Activated T-helper 1 cell treated with anti-CD3 and anti-CD28 coated beads, Interleukin-12 subunit alpha, Interleukin-12 subunit beta, Interleukin-2, Interleukin-4 antibody, amounts not matched to agents 30 ng/mL and 10 ng/mL and 1 ng/mL, durations not matched to agents 14 hours and 24 hours and 36 hours (primary cell): ENCODE results near the gene INPP5A. TPM values are rescaled to one million over a fixed set of nuclear protein-coding genes. Genes with fewer than 3 reads are reported as not detected.

Experiments used
- DNase-seq: peaks from one replicate; pipeline ENCODE4 v3.0.0; 2021; ENCODE audit warnings: low spot score
- H3K27ac Mint-ChIP-seq: one replicate; pipeline ENCODE4 v1.8.0; 2021; ENCODE audit warnings: mild to moderate bottlenecking, mixed read lengths
- H3K27me3 Mint-ChIP-seq: one replicate; pipeline ENCODE4 v1.8.0; 2022; ENCODE audit warnings: mild to moderate bottlenecking, moderate library complexity, mixed read lengths; ENCODE audit not compliant: insufficient read depth
- H3K36me3 Mint-ChIP-seq: one replicate; pipeline ENCODE4 v1.8.0; 2021; ENCODE audit warnings: low read depth, mixed read lengths
- H3K4me1 Mint-ChIP-seq: one replicate; pipeline ENCODE4 v1.8.0; 2021; ENCODE audit warnings: low read depth, mixed read lengths
- H3K4me3 Mint-ChIP-seq: one replicate; pipeline ENCODE4 v1.8.0; 2021; ENCODE audit warnings: mild to moderate bottlenecking, moderate library complexity, mixed read lengths
- H3K9me3 Mint-ChIP-seq: one replicate; pipeline ENCODE4 v1.8.0; 2021; ENCODE audit warnings: mixed read lengths
- intact Hi-C: fragments of 100-400 bp; cut with micrococcal nuclease; formaldehyde crosslinking; loops from one replicate; pipeline ENCODE4 v1.15.1; 2024
- total RNA-seq: library from RNA; stranded (reverse); gene quantifications from 2 replicates; pipeline ENCODE4 v1.2.3, GENCODE V29; 2022

Gene INPP5A
- total RNA-seq, 1 donor from 2014 or later = 13.4 TPM

DNA sequence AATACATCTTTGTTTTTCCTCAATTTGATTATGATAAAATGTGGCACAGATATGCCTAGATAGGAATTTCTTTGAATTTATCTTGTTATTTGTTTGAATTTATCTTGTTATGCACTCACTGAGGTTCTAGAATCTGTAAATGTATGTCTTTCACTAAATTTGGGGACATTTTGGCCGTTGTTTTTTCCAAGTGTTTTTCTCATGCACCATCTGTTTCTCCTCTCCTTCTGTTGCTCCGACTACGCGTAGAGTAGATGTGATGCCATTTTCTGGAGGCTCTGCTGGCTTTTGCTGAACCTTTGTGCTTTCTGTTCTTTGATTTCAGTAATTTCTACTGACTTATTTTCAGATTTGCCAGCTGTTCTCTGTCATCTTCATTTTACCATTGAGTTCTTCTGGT is 101.9 kb downstream of the INPP5A start:
- no peak overlapping the region for H3K27ac Mint-ChIP-seq
- no peaks in the 10 kb centered on the region for H3K36me3 Mint-ChIP-seq
- peaks cover 8% of the 10 kb centered on the region for H3K27me3 Mint-ChIP-seq
- DNase-seq = no peak
- H3K4me3 Mint-ChIP-seq = no peak overlapping the region
- intact Hi-C loops = loop anchor here (5.0 kb wide), 3 partner anchors 102 to 417 kb away; partner anchors contain the start of gene INPP5A
- peaks cover 6% of the 10 kb centered on the region for H3K4me1 Mint-ChIP-seq
- no peaks in the 10 kb centered on the region for H3K9me3 Mint-ChIP-seq

DNA sequence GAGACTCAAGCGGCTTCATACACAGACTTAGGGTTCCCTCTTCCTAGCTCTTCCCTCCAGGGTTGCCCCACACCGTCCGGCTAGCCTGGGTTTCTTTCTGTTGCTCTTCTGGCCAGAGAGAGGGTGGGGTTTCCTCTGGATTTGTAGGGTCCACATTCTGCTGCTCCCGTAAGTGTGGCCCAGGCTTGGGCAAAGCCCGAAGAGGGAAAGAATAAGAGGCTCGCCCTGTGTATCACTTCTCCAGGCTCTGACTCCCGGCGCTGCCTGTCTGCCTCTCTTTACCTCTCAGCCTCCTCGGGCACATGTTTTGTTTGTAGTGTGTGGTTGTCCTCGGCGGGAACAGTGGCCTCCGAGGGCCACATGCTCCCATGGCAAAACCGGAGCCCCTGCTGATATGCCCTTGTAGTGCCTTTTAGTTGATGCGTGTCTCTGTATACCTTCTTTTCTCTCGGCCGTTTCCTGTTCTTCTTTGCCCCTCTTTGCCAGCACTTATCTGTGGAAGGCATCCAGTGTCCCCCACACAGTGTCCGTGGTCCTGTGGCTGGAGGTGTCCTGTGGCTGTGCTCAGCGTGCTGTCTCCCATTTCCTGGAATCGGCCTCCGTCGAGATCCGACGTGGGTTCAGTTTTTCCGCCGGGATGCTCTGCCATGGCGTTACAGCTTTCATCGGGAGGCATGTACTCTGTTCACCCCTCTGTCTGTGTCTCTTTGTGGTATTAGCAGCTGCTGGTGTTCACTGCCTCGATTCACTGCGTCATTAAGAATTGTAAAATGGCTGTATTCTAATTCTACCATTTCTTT is 102.9 kb downstream of the INPP5A start:
- intact Hi-C loops = no loop called here
- Mint-ChIP-seq H3K27me3 (peaks cover 8% of the 10 kb centered on the region), H3K4me3 (no peak overlapping the region), H3K4me1 (peaks cover 5% of the 10 kb centered on the region), H3K9me3 (no peaks in the 10 kb centered on the region), H3K27ac (no peak overlapping the region), H3K36me3 (no peaks in the 10 kb centered on the region)
- DNase-seq = no peak

DNA sequence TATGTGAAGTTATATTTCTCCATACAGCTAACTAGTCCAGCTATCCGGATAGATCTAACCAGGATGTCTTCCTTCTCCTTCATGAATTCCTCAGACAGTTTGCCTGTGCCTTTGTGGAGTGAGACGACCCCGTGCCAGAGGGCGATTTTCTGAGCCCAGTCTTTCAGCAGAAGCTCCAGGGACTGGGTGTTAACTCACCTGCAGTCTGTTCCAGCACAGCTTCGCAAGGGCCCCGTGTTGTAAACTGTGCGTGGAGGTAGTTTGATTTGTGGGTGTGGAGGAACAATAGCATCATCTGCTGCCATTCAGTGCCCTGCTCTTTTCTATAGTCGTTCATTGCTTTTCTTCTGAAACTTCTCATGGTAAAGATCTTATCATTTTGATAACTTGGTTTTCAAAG is 103.8 kb downstream of the INPP5A start:
- Mint-ChIP-seq H3K36me3 (no peaks in the 10 kb centered on the region), H3K9me3 (no peaks in the 10 kb centered on the region), H3K27me3 (peaks cover 8% of the 10 kb centered on the region), H3K4me3 (no peak overlapping the region), H3K27ac (no peak overlapping the region), H3K4me1 (peaks cover 5% of the 10 kb centered on the region)
- intact Hi-C loops = no loop called here
- no peak for DNase-seq

DNA sequence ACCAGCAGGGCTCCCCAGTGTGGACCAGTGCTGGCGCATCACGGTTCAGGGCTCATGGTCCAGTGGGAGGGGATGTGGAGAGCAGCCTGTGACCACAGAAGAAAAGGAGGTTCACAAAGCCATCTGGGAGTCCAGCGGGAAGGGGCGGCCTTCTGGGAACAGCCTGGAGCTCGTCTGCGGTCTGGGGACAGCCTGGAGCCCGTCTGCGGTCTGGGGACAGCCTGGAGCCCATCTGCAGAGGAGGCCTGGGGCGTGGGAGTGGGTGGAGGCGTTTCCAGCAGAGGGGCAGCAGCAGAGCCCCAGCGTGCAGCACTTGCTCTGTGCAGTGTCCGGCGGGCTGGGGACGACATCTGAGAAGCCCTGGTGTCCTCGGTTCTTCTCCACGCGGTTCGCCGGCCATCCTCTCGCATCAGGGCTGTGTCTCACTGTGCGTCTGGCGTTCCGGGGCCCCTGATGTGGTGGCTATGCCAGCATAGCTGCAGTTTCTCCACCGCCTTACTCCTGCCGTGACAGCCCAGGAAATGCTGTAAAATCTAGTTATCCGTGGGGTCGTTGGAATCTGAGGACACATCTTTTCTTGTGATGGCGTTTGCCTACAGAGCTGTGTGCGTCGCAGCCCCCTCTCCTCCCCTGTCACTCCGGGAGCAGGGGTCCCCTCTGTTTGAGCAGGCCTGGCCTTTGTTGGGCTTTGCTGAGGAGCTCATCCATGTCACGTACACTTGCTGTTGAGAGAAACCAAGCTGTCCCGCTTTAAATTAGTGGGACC is 104.6 kb downstream of the INPP5A start:
- H3K27me3 Mint-ChIP-seq = peaks cover 8% of the 10 kb centered on the region
- H3K9me3 Mint-ChIP-seq = no peaks in the 10 kb centered on the region
- H3K27ac Mint-ChIP-seq = no peak overlapping the region
- peaks cover 5% of the 10 kb centered on the region for H3K4me1 Mint-ChIP-seq
- no peak for DNase-seq
- no peak overlapping the region for H3K4me3 Mint-ChIP-seq
- intact Hi-C loops = no loop called here
- no peaks in the 10 kb centered on the region for H3K36me3 Mint-ChIP-seq

DNA sequence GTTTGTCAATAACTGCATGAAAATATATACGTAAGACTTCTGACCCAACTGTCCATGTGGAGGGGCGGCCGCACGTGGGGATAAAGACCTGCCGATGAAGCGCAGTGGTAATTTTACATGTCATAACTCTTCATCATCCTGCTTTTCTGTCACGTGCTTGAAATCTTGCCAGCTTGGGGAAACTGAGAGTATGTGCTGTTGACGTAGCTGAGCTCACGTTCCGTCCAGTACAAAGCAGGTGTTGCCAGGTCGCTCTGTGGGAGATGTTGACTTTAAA is 105.1 kb downstream of the INPP5A start:
- no peak for DNase-seq
- Mint-ChIP-seq H3K9me3 (no peaks in the 10 kb centered on the region), H3K27ac (no peak overlapping the region), H3K36me3 (no peaks in the 10 kb centered on the region), H3K4me1 (peaks cover 3% of the 10 kb centered on the region), H3K4me3 (no peak overlapping the region), H3K27me3 (peaks cover 6% of the 10 kb centered on the region)
- intact Hi-C loops = no loop called here

DNA sequence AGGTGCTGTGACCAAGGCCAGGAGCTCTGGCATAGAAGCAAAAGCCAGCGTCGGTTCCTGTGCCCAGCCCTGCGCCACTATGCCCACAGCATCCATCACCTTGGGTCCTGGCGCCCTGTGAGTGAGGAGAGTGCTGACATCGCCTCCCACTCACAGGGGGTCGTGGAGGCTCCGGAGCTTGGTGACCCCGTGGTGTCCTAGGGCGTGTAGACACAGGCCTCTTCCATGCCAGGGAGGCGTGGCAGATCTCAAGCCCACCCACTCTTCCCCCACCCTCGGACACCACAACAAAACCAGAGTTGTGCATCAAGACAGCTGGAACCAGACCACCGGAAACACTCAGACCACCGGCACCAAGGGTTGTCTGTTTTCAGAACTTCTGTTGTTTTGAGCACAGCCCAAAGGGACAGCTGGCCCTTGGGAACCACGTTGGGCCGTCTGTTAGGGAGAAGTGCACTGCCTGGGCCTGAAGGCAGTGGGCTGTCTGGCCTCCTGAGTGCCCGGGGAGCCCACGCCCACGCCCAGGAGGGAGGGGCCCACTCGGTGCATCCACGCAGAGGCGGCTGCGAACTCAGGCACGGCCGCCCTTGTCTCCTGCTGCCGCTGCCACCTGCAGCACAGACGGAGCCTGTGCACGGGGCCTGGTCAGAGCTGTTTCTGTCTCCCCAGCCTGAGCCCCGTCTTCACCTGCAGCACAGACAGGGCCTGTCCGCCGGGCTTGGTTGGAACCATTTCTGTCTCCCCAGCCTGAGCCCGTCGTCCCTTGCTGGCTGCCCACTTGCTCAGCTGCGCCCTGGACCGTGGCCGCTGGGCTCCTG is 106.3 kb downstream of the INPP5A start:
- no peak overlapping the region for H3K27ac Mint-ChIP-seq
- peaks cover 5% of the 10 kb centered on the region for H3K27me3 Mint-ChIP-seq
- no peak overlapping the region for H3K4me3 Mint-ChIP-seq
- intact Hi-C loops = no loop called here
- no peaks in the 10 kb centered on the region for H3K9me3 Mint-ChIP-seq
- H3K4me1 Mint-ChIP-seq = no peaks in the 10 kb centered on the region
- DNase-seq = no peak
- H3K36me3 Mint-ChIP-seq = no peaks in the 10 kb centered on the region

DNA sequence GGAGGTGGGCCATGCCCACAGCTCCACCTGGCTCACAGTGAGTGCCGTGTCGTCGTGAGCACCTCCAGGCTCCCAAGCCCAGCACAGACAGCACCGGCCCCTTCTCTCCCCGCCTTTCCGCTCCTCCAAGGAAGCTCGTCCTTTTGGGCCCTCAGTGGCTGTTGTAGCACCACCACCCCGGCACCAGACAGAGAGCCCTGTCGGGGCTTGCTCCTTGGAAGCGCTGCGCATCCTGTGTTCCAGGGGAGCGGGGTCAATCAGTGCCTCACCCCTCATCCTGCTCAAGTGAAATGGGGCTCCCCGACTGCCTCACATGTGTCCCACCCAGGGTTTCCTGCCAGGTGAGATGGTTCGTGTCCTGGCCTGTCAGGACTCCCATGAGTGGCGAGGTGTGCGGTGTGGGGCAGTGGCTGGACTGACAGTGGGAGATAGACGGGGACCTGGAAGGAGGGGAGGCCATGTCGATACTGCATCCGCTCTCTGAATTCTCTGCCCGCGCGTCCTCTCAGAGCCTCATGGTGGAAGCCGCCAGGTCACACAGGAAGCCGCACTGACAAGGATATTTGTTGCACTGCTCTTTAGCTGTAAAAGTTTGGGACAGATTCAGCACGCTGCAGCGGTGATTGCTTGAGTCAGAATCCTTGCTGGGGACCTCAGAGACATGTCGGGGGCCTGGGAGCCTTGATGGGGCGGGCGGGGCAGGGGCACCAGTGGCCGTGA is 107.1 kb downstream of the INPP5A start:
- Mint-ChIP-seq H3K4me3 (no peak overlapping the region), H3K36me3 (no peaks in the 10 kb centered on the region), H3K9me3 (no peaks in the 10 kb centered on the region), H3K4me1 (no peaks in the 10 kb centered on the region), H3K27me3 (no peaks in the 10 kb centered on the region), H3K27ac (no peak overlapping the region)
- intact Hi-C loops = no loop called here
- no peak for DNase-seq

DNA sequence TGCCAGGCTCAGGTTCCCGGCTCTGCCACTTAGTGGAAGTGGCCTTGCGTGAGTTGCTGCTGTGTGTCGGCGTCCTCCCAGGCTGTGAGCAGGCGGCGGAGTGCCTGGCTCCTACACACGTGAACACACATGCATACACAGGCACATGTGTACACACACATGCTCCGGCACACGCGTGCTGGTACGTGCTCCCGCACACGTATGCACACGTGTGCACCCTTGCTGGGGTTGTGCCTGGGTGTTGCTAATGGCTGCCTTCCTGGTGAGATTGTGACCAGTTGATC is 107.6 kb downstream of the INPP5A start:
- Mint-ChIP-seq H3K9me3 (no peaks in the 10 kb centered on the region), H3K36me3 (no peaks in the 10 kb centered on the region), H3K27me3 (no peaks in the 10 kb centered on the region), H3K4me1 (no peaks in the 10 kb centered on the region), H3K27ac (no peak overlapping the region), H3K4me3 (no peak overlapping the region)
- intact Hi-C loops = no loop called here
- DNase-seq = no peak

DNA sequence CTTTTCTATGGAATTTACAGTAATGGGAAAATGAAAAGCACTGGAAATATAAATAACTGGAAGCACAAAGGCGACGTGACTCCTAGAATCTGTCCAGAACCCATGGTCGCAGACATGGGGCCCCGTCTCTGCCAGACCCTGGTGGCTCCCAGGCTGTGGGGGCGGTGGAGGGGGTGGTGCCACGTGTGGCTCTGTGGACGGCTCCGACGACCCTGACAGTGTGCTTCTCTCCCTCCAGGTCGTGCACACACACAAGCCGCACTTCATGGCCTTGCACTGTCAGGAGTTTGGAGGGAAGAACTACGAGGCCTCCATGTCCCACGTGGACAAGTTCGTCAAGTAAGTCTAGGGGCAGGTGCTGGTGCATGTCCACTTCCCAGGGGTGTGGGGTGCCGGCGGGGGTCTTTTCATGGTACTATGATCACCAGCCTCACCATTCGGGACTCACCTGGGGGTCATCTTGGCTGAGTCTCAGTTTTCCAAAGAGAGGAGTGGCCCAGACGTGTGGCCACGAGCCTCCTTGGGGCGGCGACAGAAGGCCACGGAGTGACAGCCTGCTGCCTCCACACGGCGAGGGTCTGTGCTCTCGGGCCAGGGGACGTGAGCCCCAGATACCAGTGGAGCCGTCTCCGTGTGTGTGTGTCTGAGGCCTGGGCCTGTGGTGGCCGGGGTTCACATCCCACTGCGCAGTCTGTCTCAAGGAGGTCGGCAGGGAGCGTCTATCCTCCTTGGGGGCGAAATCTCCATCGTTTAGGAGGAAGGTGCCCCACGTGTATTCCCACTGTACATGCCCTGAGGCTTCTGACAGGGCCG is 108.2 kb downstream of the INPP5A start:
- Mint-ChIP-seq H3K4me1 (no peaks in the 10 kb centered on the region), H3K27ac (no peak overlapping the region), H3K27me3 (no peaks in the 10 kb centered on the region), H3K4me3 (no peak overlapping the region), H3K9me3 (no peaks in the 10 kb centered on the region), H3K36me3 (no peaks in the 10 kb centered on the region)
- intact Hi-C loops = no loop called here
- DNase-seq = no peak

DNA sequence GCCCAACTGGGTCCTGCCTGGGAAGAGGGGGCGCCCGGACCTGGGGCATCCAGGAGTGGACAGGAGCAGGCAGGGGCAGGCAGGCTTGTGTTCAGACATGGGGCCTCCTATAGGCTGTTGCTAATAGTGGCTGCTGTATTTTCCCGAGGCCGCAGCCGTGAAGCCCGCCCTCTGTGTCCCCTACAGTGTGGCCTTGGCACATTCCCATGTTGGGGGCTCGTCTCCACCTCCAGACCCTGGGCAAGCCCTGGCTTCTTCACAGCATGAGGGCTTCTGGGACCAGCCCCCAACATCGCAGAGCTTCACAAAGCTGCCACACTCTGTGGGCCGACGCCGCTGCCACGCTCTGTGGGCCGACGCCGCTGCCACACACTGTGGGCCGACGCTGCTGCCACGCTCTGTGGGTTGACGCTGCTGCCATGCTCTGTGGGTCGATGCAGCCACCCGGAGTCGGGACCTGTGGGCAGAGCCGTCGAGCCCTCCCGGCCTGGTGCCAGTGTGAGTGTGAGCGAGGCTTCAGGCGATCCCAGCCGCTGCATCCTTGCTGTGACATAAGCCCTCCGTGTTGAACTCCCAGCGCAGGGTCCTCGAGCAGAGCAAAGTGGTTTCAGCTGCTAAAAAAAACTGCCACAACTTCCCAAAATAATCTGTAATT is 109.0 kb downstream of the INPP5A start:
- Mint-ChIP-seq H3K27me3 (no peaks in the 10 kb centered on the region), H3K4me1 (no peaks in the 10 kb centered on the region)

DNA sequence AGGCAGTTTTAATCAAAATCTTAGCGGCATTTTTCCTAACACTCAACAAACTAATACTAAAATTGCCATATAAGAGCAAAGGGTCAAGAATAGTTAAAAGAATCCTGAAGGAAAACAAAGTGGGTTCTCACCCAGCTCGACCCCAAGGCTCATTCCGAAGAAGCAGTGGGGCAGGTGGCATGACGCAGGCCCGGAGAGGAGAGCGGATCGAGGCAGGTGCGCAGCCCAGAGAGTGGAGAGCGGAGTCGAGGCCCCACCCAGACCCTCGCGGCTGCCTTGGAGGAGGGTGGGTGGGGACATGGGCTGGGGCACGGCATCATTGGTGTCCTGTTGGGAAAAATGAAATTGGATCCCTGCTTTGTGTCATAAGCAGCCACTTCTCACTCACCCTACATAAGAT is 109.8 kb downstream of the INPP5A start:
- Mint-ChIP-seq H3K27ac (no peak overlapping the region), H3K9me3 (no peaks in the 10 kb centered on the region), H3K4me3 (no peak overlapping the region), H3K36me3 (no peaks in the 10 kb centered on the region), H3K27me3 (no peaks in the 10 kb centered on the region), H3K4me1 (no peaks in the 10 kb centered on the region)
- no peak for DNase-seq
- intact Hi-C loops = no loop called here

More for the DNA sequence above, 109.0 kb downstream of the INPP5A start:
- Mint-ChIP-seq H3K27ac (no peak overlapping the region), H3K4me3 (no peak overlapping the region), H3K36me3 (no peaks in the 10 kb centered on the region), H3K9me3 (no peaks in the 10 kb centered on the region)
- no peak for DNase-seq
- intact Hi-C loops = no loop called here
